Measurements from ENCODE around the gene GDF2.

Gene GDF2

DNA sequence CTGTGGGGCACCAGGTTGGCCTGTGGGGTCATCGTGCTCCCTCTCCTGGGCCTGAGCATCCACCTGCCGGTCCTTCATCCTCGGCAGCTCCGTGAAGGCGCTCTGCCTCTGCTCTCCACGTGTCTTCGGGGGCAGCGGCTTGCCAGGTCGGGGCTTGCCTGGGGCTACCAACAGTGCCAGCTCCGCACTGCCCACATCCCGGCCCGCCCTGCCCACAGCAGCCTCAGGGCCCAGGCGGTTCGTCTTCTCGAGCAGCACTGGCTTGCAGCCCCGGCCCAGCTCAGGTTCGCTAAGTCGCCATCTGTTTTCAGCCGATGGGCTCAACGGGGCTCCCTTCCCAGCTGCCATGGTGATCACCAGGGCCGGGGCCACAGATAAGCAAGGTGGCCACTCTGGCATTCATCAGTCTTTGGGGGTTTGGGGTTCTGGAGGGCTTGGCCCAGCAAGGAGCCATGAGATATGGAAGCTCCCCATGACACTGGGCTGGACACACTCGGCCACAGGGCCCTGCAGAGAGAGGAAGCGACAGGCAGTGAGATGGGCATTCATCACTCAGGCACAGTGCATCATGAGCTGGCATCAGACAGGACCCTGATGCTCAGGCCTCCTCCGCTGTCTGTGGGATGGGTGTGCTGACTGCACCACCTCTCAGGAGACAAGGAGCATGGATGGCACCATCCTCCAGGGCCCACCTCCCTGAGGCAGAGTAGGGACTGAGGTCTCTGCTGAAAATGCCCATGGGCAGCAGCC, 46.4 kb downstream of the GDF2 start:
- no peak for DNase-seq (ENCODE audit: low read depth, low spot score)

DNA sequence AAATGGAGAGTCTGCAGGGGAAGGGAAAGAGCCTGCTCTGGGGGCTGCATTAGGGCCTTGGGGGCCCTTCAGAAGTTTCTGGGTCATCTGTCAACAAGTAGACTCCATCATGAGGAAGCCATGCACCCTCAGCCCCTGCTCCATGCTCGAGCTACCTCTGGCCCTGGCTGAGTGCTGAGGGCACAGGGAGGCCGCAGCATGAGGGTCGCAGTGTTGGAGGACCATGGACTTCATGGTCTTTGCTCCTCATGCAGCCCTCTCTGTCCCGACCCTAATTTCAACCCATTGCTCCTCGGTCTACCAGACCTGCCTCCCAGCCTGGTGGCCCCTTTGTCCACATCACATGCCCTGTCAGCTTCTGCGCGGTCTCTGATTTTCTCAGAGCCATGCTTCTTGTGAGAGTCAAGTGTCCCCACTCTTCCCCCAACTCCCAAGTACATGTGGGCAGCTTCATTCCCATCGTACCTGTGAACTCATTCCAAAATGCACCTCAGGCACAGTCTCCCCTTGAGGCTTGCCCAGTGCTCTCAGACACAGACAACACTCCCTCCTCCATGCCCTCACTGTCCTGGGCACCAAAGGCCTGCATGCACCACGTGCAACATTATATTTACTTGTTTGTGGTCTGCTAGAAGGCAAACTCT, 47.1 kb downstream of the GDF2 start:
- DNase-seq (ENCODE audit: low read depth, low spot score): no peak

DNA sequence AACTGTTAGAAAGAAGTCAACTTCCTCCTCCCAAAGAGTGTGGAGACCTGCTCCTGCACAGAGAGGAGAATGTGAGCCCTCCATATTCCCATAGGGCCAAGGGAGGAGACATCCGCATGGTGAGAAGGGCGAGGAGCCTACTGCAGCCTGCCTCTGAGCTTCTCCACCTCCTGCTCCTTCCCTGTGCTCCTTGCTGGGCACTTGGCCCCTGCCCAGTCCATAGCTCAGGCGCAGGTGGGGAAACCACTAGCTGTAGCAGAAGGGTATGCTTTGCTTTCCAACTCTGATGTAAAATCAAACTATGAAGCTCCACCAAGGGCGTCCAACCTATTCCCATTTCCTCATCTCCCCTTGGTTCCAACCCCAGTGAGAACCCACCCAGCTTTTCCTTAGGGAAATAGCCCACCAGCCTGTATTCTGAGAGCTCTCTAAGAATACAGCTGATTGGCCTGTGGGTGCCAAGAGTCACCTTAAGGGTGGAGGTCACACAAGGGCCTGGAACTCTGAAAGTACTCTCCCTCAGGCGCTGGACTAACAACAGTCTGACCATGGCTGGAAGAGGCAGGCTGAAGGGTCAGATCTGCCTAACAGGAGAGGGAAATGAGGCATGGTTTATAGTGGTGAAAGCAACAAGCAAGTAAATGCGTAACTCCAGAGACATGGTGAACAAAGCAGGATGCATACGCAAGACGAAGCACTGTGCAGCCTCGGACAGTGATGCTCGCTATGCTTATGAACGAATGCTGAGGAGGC, 47.9 kb downstream of the GDF2 start:
- no peak for DNase-seq (ENCODE audit: low read depth, low spot score)

DNA sequence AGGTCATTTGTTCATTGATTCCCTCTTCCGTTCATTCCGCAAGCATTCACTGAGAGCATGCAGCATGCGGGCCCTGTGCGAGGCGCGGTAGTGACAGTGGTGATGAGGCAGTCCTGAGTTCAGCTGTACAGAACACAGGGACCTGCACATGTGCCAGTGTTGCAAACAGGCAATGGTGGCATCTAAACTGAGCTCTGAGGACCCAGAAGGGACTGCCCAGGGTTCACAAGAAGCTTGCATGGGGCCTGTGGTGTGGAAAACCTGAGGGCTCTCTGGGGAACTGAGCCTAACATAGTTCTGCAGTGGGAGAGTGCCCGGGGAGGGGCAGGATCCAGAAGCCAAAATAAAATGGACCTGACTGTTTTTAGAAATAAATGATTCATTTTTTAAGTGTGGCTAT, 48.6 kb downstream of the GDF2 start:
- DNase-seq (ENCODE audit: low read depth, low spot score): no peak

DNA sequence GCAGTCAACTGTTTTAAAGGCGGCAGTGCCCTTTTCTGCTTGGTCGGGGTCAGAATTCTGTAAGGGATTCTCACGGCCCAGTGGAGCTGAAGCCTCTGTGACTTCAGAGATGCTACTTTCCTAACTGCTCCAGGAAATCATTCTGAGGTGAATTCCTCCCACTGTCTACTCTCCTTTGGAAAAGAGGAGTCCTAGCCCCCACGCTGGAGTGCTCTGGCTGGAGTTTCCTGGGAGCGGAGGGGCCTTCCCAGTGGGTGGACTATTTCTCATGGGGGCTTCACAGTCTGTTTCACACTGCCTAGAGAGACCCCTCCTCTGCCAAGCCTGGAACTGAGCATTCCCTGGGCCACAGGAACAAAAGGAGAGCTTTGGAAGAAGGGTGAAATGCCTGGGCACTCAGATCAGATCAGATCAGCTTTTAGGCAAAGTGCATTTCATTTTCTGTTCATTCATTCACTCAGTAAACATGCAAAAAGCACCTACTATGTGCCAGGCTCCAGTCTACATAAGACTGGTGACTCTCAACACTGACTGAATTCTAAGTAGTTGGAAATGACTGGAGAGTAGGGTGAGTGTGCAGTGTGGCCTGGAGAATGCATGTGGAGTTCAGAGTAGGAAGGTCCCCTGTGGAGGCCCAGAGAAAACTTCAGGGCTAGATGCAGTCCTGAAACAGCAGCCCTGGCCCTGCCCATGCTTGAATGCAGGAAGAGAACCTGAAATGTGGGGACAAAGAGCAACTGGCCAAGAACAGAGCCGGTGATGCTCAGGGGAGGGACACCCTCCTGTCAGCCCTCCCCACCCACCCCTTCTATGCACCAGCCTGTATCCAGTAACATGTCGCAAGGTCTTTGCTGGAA, 49.6 kb downstream of the GDF2 start:
- no peak for DNase-seq (ENCODE audit: low read depth, low spot score)

DNA sequence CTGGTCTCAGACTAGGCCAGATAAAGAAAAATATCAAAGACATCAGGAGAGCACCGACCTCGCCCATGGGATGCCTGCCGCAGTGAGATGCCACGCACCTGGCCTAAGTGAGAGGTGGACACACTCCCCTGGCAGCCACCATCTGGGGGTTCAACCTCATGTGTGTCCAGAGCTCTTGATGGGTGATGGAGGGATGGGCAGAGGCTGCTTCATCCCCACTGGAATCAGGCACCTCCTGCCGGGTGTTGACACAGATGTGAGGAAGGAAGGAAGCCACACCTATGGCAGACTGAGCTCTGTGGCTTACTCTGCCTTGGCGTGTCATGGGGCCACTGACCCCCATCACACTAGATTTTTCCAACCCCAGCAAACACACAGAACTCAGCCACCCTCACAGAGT, 50.5 kb downstream of the GDF2 start:
- DNase-seq (ENCODE audit: low read depth, low spot score): no peak

DNA sequence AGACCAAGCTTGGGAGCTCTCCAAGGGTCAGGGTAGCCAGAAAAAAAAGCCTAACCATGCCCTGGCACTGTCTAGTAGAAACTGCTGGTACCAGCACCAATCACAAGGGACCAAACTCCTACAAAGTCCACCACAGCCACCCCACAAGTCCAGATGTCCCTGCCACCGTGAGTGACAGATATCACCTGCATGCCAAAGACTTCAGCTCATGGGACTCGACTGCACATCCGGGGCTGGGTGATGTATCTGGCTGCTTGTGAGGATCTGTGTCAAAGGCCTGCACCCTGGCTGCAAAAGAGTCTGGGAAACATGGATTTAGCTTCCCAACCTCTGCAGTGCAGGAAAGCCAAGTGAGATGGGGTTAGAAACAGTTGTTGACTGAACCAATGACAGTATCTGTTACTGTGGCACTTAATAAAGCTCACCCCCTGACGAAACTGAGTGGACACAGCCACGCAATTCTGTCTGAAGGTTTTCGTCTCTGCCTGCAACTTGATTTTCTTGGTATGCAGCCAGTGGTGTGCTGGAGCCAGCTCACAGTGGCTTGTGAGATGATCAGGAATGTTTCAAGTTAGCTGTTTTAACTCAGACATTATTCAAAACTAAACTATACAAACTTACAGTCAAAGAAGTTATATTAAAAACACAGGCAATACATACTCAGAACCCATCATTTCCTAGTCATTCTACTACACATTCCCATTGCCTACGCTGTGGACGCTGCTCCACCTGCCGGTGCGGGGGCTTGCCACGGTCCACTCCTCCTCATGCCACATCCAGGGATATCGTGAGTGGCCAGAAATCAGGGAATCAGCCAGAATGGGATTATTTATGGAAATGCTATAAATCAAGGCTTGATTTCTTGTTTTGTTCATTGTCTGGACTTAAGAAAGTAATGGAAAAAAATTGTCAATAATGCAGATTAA, 52.6 kb downstream of the GDF2 start:
- no peak for DNase-seq (ENCODE audit: low read depth, low spot score)

DNA sequence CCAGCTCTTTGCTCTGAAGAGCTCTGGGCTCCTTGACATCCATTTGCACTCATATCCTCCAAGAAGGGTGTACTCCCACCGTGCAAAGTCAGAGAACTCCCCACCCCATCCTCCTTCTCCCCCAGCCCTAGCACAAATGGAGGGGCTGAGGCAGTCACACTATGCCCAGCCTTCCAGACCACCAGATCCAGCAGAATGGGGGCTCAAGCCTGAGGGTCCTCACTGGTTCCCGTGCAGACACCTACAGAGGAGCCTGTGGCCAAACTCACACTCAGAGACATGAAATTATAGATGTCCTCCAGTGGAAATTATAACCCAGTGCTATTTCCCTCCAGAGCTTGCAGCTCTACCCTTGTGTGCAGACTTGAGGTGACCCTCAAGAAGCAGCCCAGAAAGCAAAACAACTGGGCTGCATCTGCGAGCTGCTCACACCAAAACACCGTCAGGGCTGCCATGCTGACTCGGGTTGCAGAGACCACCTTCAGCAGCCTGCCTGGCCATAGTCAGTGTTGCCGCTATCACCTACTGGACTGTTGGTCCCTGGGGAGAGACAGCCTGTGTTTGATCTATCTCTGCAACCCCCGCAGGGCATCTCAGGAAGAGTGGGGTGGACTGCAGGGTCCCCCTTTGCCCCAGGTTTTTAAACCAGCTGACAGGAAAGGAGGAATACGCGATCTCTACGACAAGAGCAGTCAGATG, 54.4 kb downstream of the GDF2 start:
- no peak for DNase-seq (ENCODE audit: low read depth, low spot score)

Measured in activated CD4-positive, CD25-positive, alpha-beta regulatory T cell treated with anti-CD3 and anti-CD28 coated beads, Interleukin-2, amount 50 U/mL, for 16 hours (primary cell).